Astrocyte (in vitro differentiated cells and primary cell): Measurements from ENCODE around the gene PTPRD.
"Not testable (repeated sequence)": the region's sequence is repeated elsewhere in the genome, so short reads cannot be mapped to it uniquely, and the experiment has no call there.

Source experiments
- EZH2 ChIP-seq: IDR thresholded peaks from 2 replicates; pipeline ENCODE4 v1.6.1; 2012; ENCODE audit warnings: mild to moderate bottlenecking, low read length, inconsistent platforms; ENCODE audit not compliant: insufficient read depth
- TF ChIP-seq, protein P1 (sequence below): IDR thresholded peaks from 2 replicates; pipeline ENCODE4 v1.5.1; 2011; ENCODE audit warnings: low read depth, mild to moderate bottlenecking, inconsistent platforms, low read length, moderate library complexity; ENCODE audit not compliant: insufficient read depth

DNA sequence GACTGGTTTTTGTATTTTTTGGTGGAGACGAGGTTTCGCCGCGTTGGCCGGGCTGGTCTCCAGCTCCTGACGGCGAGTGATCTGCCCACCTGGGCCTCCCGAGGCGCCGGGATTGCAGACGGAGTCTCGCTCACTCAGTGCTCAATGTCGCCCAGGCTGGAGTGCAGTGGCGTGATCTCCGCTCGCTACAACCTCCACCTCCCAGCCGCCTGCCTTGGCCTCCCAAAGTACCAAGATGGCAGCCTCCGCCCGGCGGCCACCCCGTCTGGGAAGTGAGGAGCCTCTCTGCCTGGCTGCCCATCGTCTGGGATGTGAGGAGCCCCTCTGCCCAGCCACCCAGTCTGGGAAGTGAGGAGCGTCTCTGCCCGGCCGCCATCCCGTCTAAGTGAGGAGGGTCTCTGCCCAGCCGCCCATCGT is 163.6 kb downstream of the PTPRD start:
- TF ChIP-seq, protein P1, sequence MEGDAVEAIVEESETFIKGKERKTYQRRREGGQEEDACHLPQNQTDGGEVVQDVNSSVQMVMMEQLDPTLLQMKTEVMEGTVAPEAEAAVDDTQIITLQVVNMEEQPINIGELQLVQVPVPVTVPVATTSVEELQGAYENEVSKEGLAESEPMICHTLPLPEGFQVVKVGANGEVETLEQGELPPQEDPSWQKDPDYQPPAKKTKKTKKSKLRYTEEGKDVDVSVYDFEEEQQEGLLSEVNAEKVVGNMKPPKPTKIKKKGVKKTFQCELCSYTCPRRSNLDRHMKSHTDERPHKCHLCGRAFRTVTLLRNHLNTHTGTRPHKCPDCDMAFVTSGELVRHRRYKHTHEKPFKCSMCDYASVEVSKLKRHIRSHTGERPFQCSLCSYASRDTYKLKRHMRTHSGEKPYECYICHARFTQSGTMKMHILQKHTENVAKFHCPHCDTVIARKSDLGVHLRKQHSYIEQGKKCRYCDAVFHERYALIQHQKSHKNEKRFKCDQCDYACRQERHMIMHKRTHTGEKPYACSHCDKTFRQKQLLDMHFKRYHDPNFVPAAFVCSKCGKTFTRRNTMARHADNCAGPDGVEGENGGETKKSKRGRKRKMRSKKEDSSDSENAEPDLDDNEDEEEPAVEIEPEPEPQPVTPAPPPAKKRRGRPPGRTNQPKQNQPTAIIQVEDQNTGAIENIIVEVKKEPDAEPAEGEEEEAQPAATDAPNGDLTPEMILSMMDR = not testable (repeated sequence)
- not testable (repeated sequence) for TF ChIP-seq EZH2
